H1 (cell line): Measurements from ENCODE around the gene PAFAH1B1. TPM values are rescaled to one million over a fixed set of nuclear protein-coding genes. Genes with fewer than 3 reads are reported as not detected.

Source experiments
- CTCF ChIA-PET: fragments of 300-600 bp; sonication (Branson Sonifier 250); formaldehyde crosslinking; loops from one replicate; lab custom pipeline; 2021; ENCODE audit not compliant: partially characterized antibody; lab: Charles Lee
- POLR2A ChIA-PET: fragments of 300-600 bp; sonication (Branson Sonifier 250); formaldehyde crosslinking; loops from one replicate; lab custom pipeline; 2021; ENCODE audit warnings: inconsistent platforms; ENCODE audit not compliant: partially characterized antibody; lab: Charles Lee
- DNase-seq, 2 experiments: peaks; one replicate each; pipeline versions ENCODE4 v3.0.0 to v3.0.0-alpha.2; 2010 to 2022; ENCODE audit warnings: low spot score in 2 of 2, low read depth in 1 of 2, mixed read lengths in 1 of 2
- FAIRE-seq: peaks from 2 replicates; lab custom pipeline; 2011; peaks lifted over from hg19 to GRCh38; lab: Jason Lieb, UNC
- H2AFZ ChIP-seq: 2 replicates; pipeline ENCODE4 v1.8.1; 2012; ENCODE audit warnings: low read length, inconsistent platforms
- H2AK5ac ChIP-seq: 2 replicates; pipeline ENCODE4 v1.6.1; 2013; ENCODE audit warnings: low read depth, low read length
- H2BK120ac ChIP-seq: replicated peaks from 2 replicates; pipeline ENCODE3; 2013; ENCODE audit warnings: low read depth, low read length, inconsistent platforms
- H2BK12ac ChIP-seq: 2 replicates; pipeline ENCODE4 v1.6.1; 2013; ENCODE audit warnings: low read depth, low read length
- H2BK15ac ChIP-seq: 2 replicates; pipeline ENCODE4 v1.6.1; 2013; ENCODE audit warnings: low read length
- H2BK20ac ChIP-seq: 2 replicates; pipeline ENCODE4 v1.6.1; 2013; ENCODE audit warnings: low read length
- H2BK5ac ChIP-seq: 2 replicates; pipeline ENCODE4 v1.6.1; 2013; ENCODE audit warnings: low read depth, low read length
- H3K14ac ChIP-seq: 2 replicates; pipeline ENCODE4 v1.6.1; 2013; ENCODE audit warnings: inconsistent platforms; ENCODE audit not compliant: insufficient read length
- H3K18ac ChIP-seq: 2 replicates; pipeline ENCODE4 v1.6.1; 2013; ENCODE audit warnings: low read length; ENCODE audit errors: extremely low read depth
- H3K23ac ChIP-seq: 2 replicates; pipeline ENCODE4 v1.6.1; 2013; ENCODE audit warnings: inconsistent platforms; ENCODE audit not compliant: insufficient read length
- H3K23me2 ChIP-seq: 2 replicates; pipeline ENCODE4 v1.6.1; 2013; ENCODE audit warnings: low read depth, low read length
- H3K27ac ChIP-seq: 2 replicates; pipeline ENCODE4 v1.6.1; 2011; ENCODE audit warnings: low read depth, low read length, inconsistent platforms
- H3K27me3 ChIP-seq, 4 experiments: replicated peaks in 1 of 4; 1 replicate in 1 of 4; 2 replicates in 3 of 4; pipeline versions ENCODE4 v1.6.1 to v1.8.1; 2011 to 2013; ENCODE audit warnings: low read length in 3 of 4, mild to moderate bottlenecking in 3 of 4, inconsistent platforms in 2 of 4, mixed read lengths in 2 of 4, moderate library complexity in 1 of 4; ENCODE audit not compliant: control insufficient read depth in 3 of 4, insufficient read depth in 3 of 4; ENCODE audit errors: extremely low read depth in 1 of 4
- H3K36me3 ChIP-seq, 4 experiments: 2 replicates each; pipeline versions ENCODE4 v1.6.1 to v1.8.1; 2011 to 2013; ENCODE audit warnings: mild to moderate bottlenecking in 4 of 4, low read length in 3 of 4, moderate library complexity in 2 of 4, control low read depth in 1 of 4, inconsistent platforms in 1 of 4; ENCODE audit not compliant: insufficient read depth in 4 of 4, control insufficient read depth in 2 of 4
- H3K4ac ChIP-seq: replicated peaks from 2 replicates; pipeline ENCODE3; 2013; ENCODE audit warnings: low read length, low read depth, mixed read lengths, inconsistent platforms; ENCODE audit not compliant: insufficient read length
- H3K4me1 ChIP-seq, 4 experiments: replicated peaks in 1 of 4; 1 replicate in 1 of 4; 2 replicates in 3 of 4; pipeline versions ENCODE4 v1.6.1 to v1.8.1; 2011 to 2013; ENCODE audit warnings: low read length in 3 of 4, inconsistent platforms in 2 of 4, mixed read lengths in 1 of 4; ENCODE audit not compliant: insufficient read depth in 4 of 4, control insufficient read depth in 3 of 4
- H3K4me2 ChIP-seq, 2 experiments: 2 replicates each; pipeline versions ENCODE4 v1.6.1 to v1.8.1; 2011 to 2013; ENCODE audit warnings: low read depth in 2 of 2, low read length in 2 of 2, control low read depth in 1 of 2, inconsistent platforms in 1 of 2, mild to moderate bottlenecking in 1 of 2; ENCODE audit not compliant: insufficient read depth in 1 of 2
- H3K4me3 ChIP-seq, 4 experiments: fragments of 200-600, 300-600 bp in 1 of 4; sonication (generic), shearing (Covaris generic), sonication (Bioruptor Twin) in 1 of 4; 2 replicates each; pipeline versions ENCODE4 v1.5.1 to v1.8.1; 2011 to 2016; ENCODE audit warnings: low read length in 4 of 4, low read depth in 3 of 4, control low read depth in 2 of 4, inconsistent platforms in 2 of 4, mild to moderate bottlenecking in 2 of 4, mixed read lengths in 1 of 4, moderate library complexity in 1 of 4; ENCODE audit not compliant: insufficient read depth in 2 of 4; ENCODE audit errors: extremely low read depth in 1 of 4
- H3K56ac ChIP-seq: replicated peaks from 2 replicates; pipeline ENCODE3; 2013; ENCODE audit warnings: low read depth, mild to moderate bottlenecking, mixed read lengths, low read length, inconsistent platforms; ENCODE audit not compliant: insufficient read length
- H3K79me1 ChIP-seq: 2 replicates; pipeline ENCODE4 v1.6.1; 2013; ENCODE audit warnings: low read depth, low read length, control low read depth
- H3K79me2 ChIP-seq, 2 experiments: 2 replicates each; pipeline versions ENCODE4 v1.6.1 to v1.8.1; 2012 to 2013; ENCODE audit warnings: low read length in 2 of 2, mild to moderate bottlenecking in 2 of 2, inconsistent platforms in 1 of 2; ENCODE audit not compliant: insufficient read depth in 2 of 2, control insufficient read depth in 1 of 2
- H3K9ac ChIP-seq, 4 experiments: replicated peaks in 1 of 4; 1 replicate in 1 of 4; 2 replicates in 3 of 4; pipeline versions ENCODE4 v1.6.1 to v1.8.1; 2011 to 2013; ENCODE audit warnings: low read depth in 3 of 4, low read length in 3 of 4, control low read depth in 2 of 4, mild to moderate bottlenecking in 2 of 4, moderate library complexity in 2 of 4, inconsistent platforms in 1 of 4; ENCODE audit errors: extremely low read depth in 1 of 4
- H3K9me3 ChIP-seq, 2 experiments: 2 replicates each; pipeline versions ENCODE4 v1.6.1 to v1.8.1; 2012 to 2013; ENCODE audit warnings: mild to moderate bottlenecking in 2 of 2, moderate library complexity in 2 of 2, control low read depth in 1 of 2, inconsistent platforms in 1 of 2, low read depth in 1 of 2, low read length in 1 of 2, mixed read lengths in 1 of 2; ENCODE audit not compliant: insufficient read depth in 2 of 2
- H4K20me1 ChIP-seq, 2 experiments: replicated peaks in 1 of 2; 2 replicates each; pipeline versions ENCODE3 to v1.8.1; 2011 to 2013; ENCODE audit warnings: inconsistent platforms in 2 of 2, low read length in 2 of 2, mild to moderate bottlenecking in 1 of 2; ENCODE audit not compliant: insufficient read depth in 2 of 2, control insufficient read depth in 1 of 2
- H4K5ac ChIP-seq: 2 replicates; pipeline ENCODE4 v1.6.1; 2013; ENCODE audit warnings: low read length, low read depth, mixed read lengths, inconsistent platforms; ENCODE audit not compliant: insufficient read length
- H4K8ac ChIP-seq: 2 replicates; pipeline ENCODE4 v1.8.0; 2013; ENCODE audit warnings: mild to moderate bottlenecking, moderate library complexity, low read length, inconsistent platforms; ENCODE audit not compliant: insufficient read depth; ENCODE audit errors: extremely low read depth
- H4K91ac ChIP-seq: replicated peaks from 2 replicates; pipeline ENCODE3; 2013; ENCODE audit warnings: low read length, mixed read lengths, inconsistent platforms; ENCODE audit not compliant: insufficient read length
- BCL11A ChIP-seq, 2 experiments: IDR thresholded peaks; one replicate each; pipeline ENCODE4 v1.6.1; 2011; ENCODE audit warnings: low read depth in 2 of 2, low read length in 2 of 2, mild to moderate bottlenecking in 2 of 2
- BRCA1 ChIP-seq: IDR thresholded peaks from 2 replicates; pipeline ENCODE4 v1.6.1; 2012; ENCODE audit warnings: low read depth, low read length, improper control_type of control experiment
- CBX5 ChIP-seq: fragments of 300-800, 300-1000 bp; sonication (generic); IDR thresholded peaks from 2 replicates; pipeline ENCODE4 v1.7.1; 2016; ENCODE audit warnings: antibody characterized with exemption, low read length, low read depth
- CBX8 ChIP-seq: fragments of 300-800, 300-1000 bp; sonication (generic); IDR thresholded peaks from 2 replicates; pipeline ENCODE4 v1.7.1; 2016; ENCODE audit warnings: low read depth, low read length, borderline replicate concordance
- MAFK ChIP-seq: IDR thresholded peaks from 2 replicates; pipeline ENCODE4 v1.6.1; 2012; ENCODE audit warnings: low read depth, mild to moderate bottlenecking, improper control_type of control experiment, low read length
- POLR2AphosphoS5 ChIP-seq: IDR thresholded peaks from 2 replicates; pipeline ENCODE4 v1.6.1; 2011; ENCODE audit warnings: low read depth, low read length
- RAD21 ChIP-seq, 2 experiments: IDR thresholded peaks in 1 of 2; conservative IDR thresholded peaks in 1 of 2; 2 replicates each; pipeline ENCODE4 v1.6.1; 2011; ENCODE audit warnings: low read depth in 2 of 2, low read length in 2 of 2, improper control_type of control experiment in 1 of 2, inconsistent platforms in 1 of 2, mild to moderate bottlenecking in 1 of 2, moderate library complexity in 1 of 2
- RFX5 ChIP-seq: IDR thresholded peaks from 2 replicates; pipeline ENCODE4 v1.6.1; 2011; ENCODE audit warnings: low read depth, low read length, improper control_type of control experiment, borderline replicate concordance
- SIX5 ChIP-seq: IDR thresholded peaks from 2 replicates; pipeline ENCODE4 v1.6.1; 2011; ENCODE audit warnings: mild to moderate bottlenecking, low read depth, low read length
- SP1 ChIP-seq: IDR thresholded peaks from 2 replicates; pipeline ENCODE4 v1.6.1; 2011; ENCODE audit warnings: low read depth, low read length
- SP4 ChIP-seq: IDR thresholded peaks from 2 replicates; pipeline ENCODE4 v1.6.1; 2012; ENCODE audit warnings: low read length, inconsistent platforms
- USF2 ChIP-seq: IDR thresholded peaks from 2 replicates; pipeline ENCODE4 v1.6.1; 2011; ENCODE audit warnings: low read length, improper control_type of control experiment
- WGBS, 2 experiments: shearing (Covaris generic) in 1 of 2; methylation state at CpG; one replicate each; pipeline versions ENCODE4 v1.1.6 to v1.1.7; 2013 to 2015; ENCODE audit warnings: low lambda C conversion rate in 2 of 2, mixed read lengths in 2 of 2, inconsistent platforms in 1 of 2, low coverage in 1 of 2, missing lambda C conversion rate in 1 of 2; ENCODE audit not compliant: insufficient replicate concordance in 2 of 2, insufficient coverage in 1 of 2, insufficient read length in 1 of 2; ENCODE audit errors: extremely low coverage in 1 of 2, missing lambda C conversion rate in 1 of 2; 5-methylcytosine and 5-hydroxymethylcytosine counted together
- polyA plus RNA-seq, 7 experiments: library from polyadenylated mRNA; depleted of rRNA in 3 of 7; stranded (reverse) in 5 of 7; unstranded in 2 of 7; fragments of >200 nt in 5 of 7; fragments of 200-250 nt in 2 of 7; gene quantifications; 1 replicate in 5 of 7; 2 replicates in 1 of 7; 4 replicates in 1 of 7; pipeline versions ENCODE4 v1.2.1 to v1.2.3, GENCODE V29; 2011 to 2013; ENCODE audit warnings: missing spikeins in 2 of 7, mixed read lengths in 2 of 7
- total RNA-seq: library from RNA; stranded (reverse); fragmentation: NEBNext Ultra II Directional; extraction: Animal tissue kit (Norgen Biotek cat#: 25700); gene quantifications from 2 replicates; pipeline ENCODE4 v1.2.1, GENCODE V29; 2021

Gene PAFAH1B1
- total and polyA plus RNA-seq, 2 of the 8 experiments (the other 6 are each of a cell fraction or from before 2014, with no cell fraction given): 42.0 to 152 TPM

- Histone ChIP-seq H3K9me3 (no peaks in the 10 kb centered on the region), H2AK5ac (no peak overlapping the region), H3K79me2 (no peaks in the 10 kb centered on the region), H3K56ac (no peak overlapping the region), H4K8ac (no peak overlapping the region), H3K36me3 (peaks cover 9 to 29% (median 17%) of the 10 kb centered on the region in 4 experiments; a peak in 7 of 8 replicates), H2AFZ (no peak overlapping the region), H3K27me3 (no peaks in the 10 kb centered on the region), H3K27ac (no peak overlapping the region), H3K4me1 (no peaks in the 10 kb centered on the region), H2BK12ac (no peak overlapping the region), H2BK20ac (no peak overlapping the region), H4K91ac (no peak overlapping the region), H3K23ac (no peak overlapping the region), H2BK5ac (no peak overlapping the region), H4K20me1 (peaks cover 0 to 9% of the 10 kb centered on the region in 2 experiments), H3K23me2 (peaks cover 6% of the 10 kb centered on the region; the same call in 1 of the 2 replicates), H2BK120ac (no peak overlapping the region), H3K4ac (no peak overlapping the region), H4K5ac (no peak overlapping the region), H3K4me2 (no peak overlapping the region), H3K79me1 (no peaks in the 10 kb centered on the region), H3K9ac (no peak overlapping the region), H3K14ac (no peak overlapping the region), H3K18ac (no peak overlapping the region), H2BK15ac (no peak overlapping the region), H3K4me3 (no peak overlapping the region)
- 88% methylated on average over 3 of the region's 3 CpGs; no CpG with 5 or more reads in 1 of the 2 experiments for WGBS, 2 experiments
- ChIA-PET CTCF (interaction anchor here (1.2 to 1.5 kb wide), 3 partner anchors 8 to 266 kb away, joined by 3 to 9 read pairs (median 4); no protein-coding TSS in a partner anchor), POLR2A (interaction anchor here (1.0 to 1.4 kb wide), 2 partner anchors 11 to 172 kb away, joined by 3 to 4 read pairs; no protein-coding TSS in a partner anchor)
- no peak for FAIRE-seq
- DNase-seq: no peak
- TF ChIP-seq MAFK: no peak
- TF ChIP-seq USF2: no peak
- no peak for TF ChIP-seq CBX8
- no peak for TF ChIP-seq CBX5
- no peak for TF ChIP-seq BRCA1
- TF ChIP-seq SP1: no peak
- TF ChIP-seq POLR2AphosphoS5: no peak
- no peak for TF ChIP-seq BCL11A (IDR thresholded peaks at IDR 0.05; ENCODE audit: low read depth in 2 of 2, low read length in 2 of 2)
- no peak for TF ChIP-seq RAD21 (IDR thresholded peaks at IDR 0.05 in 1 of 2, conservative IDR thresholded peaks at IDR 0.05 in 1 of 2; ENCODE audit: low read depth in 2 of 2, low read length in 2 of 2)
- TF ChIP-seq SIX5: no peak
- no peak for TF ChIP-seq SP4
- TF ChIP-seq RFX5: no peak
Observed at GRCh38 chr17:2682176-2682938, 88.9 kb downstream of the PAFAH1B1 start.
